GM20000 (cell line): Measurements from ENCODE around the gene CREBZF.
"Not testable (repeated sequence)": the region's sequence is repeated elsewhere in the genome, so short reads cannot be mapped to it uniquely, and the experiment has no call there.

Experiments used
- DNase-seq: peaks from one replicate; pipeline ENCODE4 v3.0.0; 2012; ENCODE audit warnings: low spot score
- CTCF ChIP-seq: IDR thresholded peaks from 2 replicates; pipeline ENCODE4 v1.5.1; 2012; ENCODE audit warnings: mild to moderate bottlenecking, control low read depth; ENCODE audit errors: extremely low read depth, missing control alignments

Gene CREBZF

GRCh38 chr11:85685125-85685819 lies 20.3 kb upstream of the CREBZF start:
- DNase-seq, result no peak
- TF ChIP-seq CTCF, result no peak

GRCh38 chr11:85682330-85683305 lies 17.7 kb upstream of the CREBZF start:
- peak; percentile 82 for DNase-seq
- TF ChIP-seq CTCF, result no peak

GRCh38 chr11:85680897-85681296 lies 16.0 kb upstream of the CREBZF start:
- DNase-seq, result no peak
- TF ChIP-seq CTCF, result no peak

- TF ChIP-seq CTCF, result no peak
- DNase-seq, result no peak
Observed at GRCh38 chr11:85679576-85679975, 14.6 kb upstream of the CREBZF start.

GRCh38 chr11:85673393-85673792 lies 8.5 kb upstream of the CREBZF start:
- DNase-seq, result no peak
- no peak for TF ChIP-seq CTCF

GRCh38 chr11:85672105-85672902 lies 7.4 kb upstream of the CREBZF start:
- DNase-seq, result no peak

GRCh38 chr11:85670949-85671663 lies 6.2 kb upstream of the CREBZF start:
- not testable (repeated sequence) for DNase-seq

More at GRCh38 chr11:85672105-85672902, 7.4 kb upstream of the CREBZF start:
- TF ChIP-seq CTCF, result no peak
